Lung (tissue), 12 donors: ENCODE data around the gene RAP1GAP2. TPM values are rescaled to one million over a fixed set of nuclear protein-coding genes. Genes with fewer than 3 reads are reported as not detected.

ENCODE experiments used
- ATAC-seq: fragments of 200-7000 bp; cut with Tn5 transposase; one replicate; pipeline ENCODE4 v1.9.1; 2020; ENCODE audit warnings: moderate number of reproducible peaks; ENCODE audit not compliant: insufficient read depth, low FRiP score
- DNase-seq, 3 donors: peaks; one replicate each; pipeline ENCODE4 v3.0.0-alpha.2; 2013 to 2017
- H3K27ac ChIP-seq, 2 donors: one replicate each; pipeline ENCODE4 v1.5.1; 2013; ENCODE audit warnings: mild to moderate bottlenecking in 2 of 2, moderate library complexity in 2 of 2, control low read depth in 1 of 2, inconsistent platforms in 1 of 2, low read depth in 1 of 2, low read length in 1 of 2
- H3K27me3 ChIP-seq, 3 donors: one replicate each; pipeline ENCODE4 v1.5.1; 2013; ENCODE audit warnings: low read length in 2 of 3; ENCODE audit not compliant: control insufficient read depth in 3 of 3, insufficient read depth in 3 of 3
- H3K36me3 ChIP-seq, 4 donors: one replicate each; pipeline ENCODE4 v1.5.1; 2013; ENCODE audit warnings: low read length in 4 of 4, mild to moderate bottlenecking in 1 of 4, moderate library complexity in 1 of 4; ENCODE audit not compliant: control insufficient read depth in 4 of 4, insufficient read depth in 4 of 4
- H3K4me1 ChIP-seq, 5 donors: one replicate each; pipeline ENCODE4 v1.5.1; 2013; ENCODE audit warnings: low read length in 5 of 5, mild to moderate bottlenecking in 2 of 5, moderate library complexity in 1 of 5; ENCODE audit not compliant: control insufficient read depth in 5 of 5, insufficient read depth in 5 of 5
- H3K4me3 ChIP-seq: one replicate; pipeline ENCODE4 v1.5.1; 2013; ENCODE audit warnings: mild to moderate bottlenecking, control low read depth, moderate library complexity
- H3K9ac ChIP-seq, 2 donors: one replicate each; pipeline ENCODE4 v1.5.1; 2013; ENCODE audit warnings: low read length in 2 of 2, control low read depth in 1 of 2; ENCODE audit not compliant: insufficient read depth in 1 of 2
- H3K9me3 ChIP-seq, 4 donors: one replicate each; pipeline ENCODE4 v1.5.1; 2013; ENCODE audit warnings: low read length in 3 of 4, mild to moderate bottlenecking in 1 of 4, moderate library complexity in 1 of 4; ENCODE audit not compliant: control insufficient read depth in 4 of 4, insufficient read depth in 3 of 4
- WGBS, 2 donors: extraction: QIAGEN DNeasy Blood & Tissue Kit; methylation state at CpG; one replicate each; pipeline ENCODE4 v1.1.7; 2013; 5-methylcytosine and 5-hydroxymethylcytosine counted together
- polyA plus RNA-seq, 2 donors: library from polyadenylated mRNA; stranded (reverse); fragments of 200-250 nt; gene quantifications; one replicate each; pipeline ENCODE4 v1.2.1, GENCODE V29; 2013
- total RNA-seq, 2 donors: library from RNA; depleted of rRNA in 1 of 2; stranded (reverse); fragments of >200 nt in 1 of 2; gene quantifications; one replicate each; pipeline ENCODE4 v1.2.1, GENCODE V29; 2014 to 2021
- TF ChIP-seq, protein P1 (sequence below): IDR thresholded peaks from 2 replicates; pipeline ENCODE4 v1.5.1; 2012; ENCODE audit warnings: mild to moderate bottlenecking; ENCODE audit errors: control extremely low read depth, extremely low read depth
- donor health status: control.
- donor health status: control.
- donor health status: Bipolar disorder and iron deficiency.
- donor health status: healthy.
- donor health status: DM: yes; HTN: yes; CAD: no.

The RAP1GAP2 gene
- total and polyA plus RNA-seq, 4 donors: 5.3 to 16.7 (median 6.0) TPM

DNA sequence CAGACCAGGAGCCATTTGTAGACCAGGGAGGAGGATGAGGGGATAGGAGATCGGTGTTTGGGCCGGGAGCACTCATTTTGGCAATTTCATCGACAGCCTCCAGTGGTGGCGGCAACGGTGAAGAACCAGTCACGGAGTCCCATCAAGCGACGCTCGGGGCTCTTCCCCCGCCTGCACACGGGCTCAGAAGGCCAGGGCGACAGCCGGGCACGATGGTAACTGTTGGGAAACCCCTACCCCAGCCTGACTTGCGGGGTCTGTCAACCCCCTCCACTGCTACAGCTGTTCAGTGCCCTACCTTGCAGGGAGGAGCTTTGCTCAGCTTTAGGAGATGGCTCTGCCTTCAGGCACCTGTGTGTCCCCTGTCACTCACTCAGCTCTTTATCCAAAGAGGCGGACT, 224.1 kb downstream of the RAP1GAP2 start:
- Histone ChIP-seq H3K36me3 (no peaks in the 10 kb centered on the region), H3K4me3 (no peak overlapping the region), H3K27me3 (no peaks in the 10 kb centered on the region), H3K9me3 (peaks cover 0 to 4% (median 0%) of the 10 kb centered on the region in 4 donors), H3K4me1 (no peaks in the 10 kb centered on the region), H3K9ac (no peak overlapping the region), H3K27ac (no peak overlapping the region)
- 96 to 97% methylated on average over 16 of the region's 16 CpGs for WGBS, 2 donors
- DNase-seq (no peak), ATAC-seq (no peak)
- TF ChIP-seq, protein P1, sequence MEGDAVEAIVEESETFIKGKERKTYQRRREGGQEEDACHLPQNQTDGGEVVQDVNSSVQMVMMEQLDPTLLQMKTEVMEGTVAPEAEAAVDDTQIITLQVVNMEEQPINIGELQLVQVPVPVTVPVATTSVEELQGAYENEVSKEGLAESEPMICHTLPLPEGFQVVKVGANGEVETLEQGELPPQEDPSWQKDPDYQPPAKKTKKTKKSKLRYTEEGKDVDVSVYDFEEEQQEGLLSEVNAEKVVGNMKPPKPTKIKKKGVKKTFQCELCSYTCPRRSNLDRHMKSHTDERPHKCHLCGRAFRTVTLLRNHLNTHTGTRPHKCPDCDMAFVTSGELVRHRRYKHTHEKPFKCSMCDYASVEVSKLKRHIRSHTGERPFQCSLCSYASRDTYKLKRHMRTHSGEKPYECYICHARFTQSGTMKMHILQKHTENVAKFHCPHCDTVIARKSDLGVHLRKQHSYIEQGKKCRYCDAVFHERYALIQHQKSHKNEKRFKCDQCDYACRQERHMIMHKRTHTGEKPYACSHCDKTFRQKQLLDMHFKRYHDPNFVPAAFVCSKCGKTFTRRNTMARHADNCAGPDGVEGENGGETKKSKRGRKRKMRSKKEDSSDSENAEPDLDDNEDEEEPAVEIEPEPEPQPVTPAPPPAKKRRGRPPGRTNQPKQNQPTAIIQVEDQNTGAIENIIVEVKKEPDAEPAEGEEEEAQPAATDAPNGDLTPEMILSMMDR: no peak

DNA sequence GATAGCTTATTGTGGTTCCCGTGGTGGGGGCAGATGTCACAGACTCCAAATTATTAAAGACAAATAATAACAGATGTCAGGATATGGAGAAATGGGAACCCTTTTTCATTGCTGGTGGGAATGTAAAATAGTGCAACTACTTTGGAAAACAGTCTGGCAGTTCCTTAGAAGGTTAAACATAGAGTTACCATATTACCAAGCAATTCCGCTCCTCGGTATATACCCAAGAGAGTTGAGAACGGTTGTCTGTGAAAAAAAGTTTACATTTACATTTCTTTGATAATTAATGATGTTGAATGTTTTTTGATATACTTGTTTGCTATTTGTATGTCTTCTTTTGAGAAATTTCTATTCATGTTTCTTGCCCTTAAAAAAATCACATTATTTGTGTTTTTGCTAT, 226.0 kb downstream of the RAP1GAP2 start:
- Histone ChIP-seq H3K4me1 (no peaks in the 10 kb centered on the region), H3K4me3 (no peak overlapping the region), H3K9me3 (peaks cover 0 to 4% (median 0%) of the 10 kb centered on the region in 4 donors), H3K36me3 (peaks cover 0 to 2% (median 0%) of the 10 kb centered on the region in 4 donors), H3K27ac (no peak overlapping the region), H3K27me3 (no peaks in the 10 kb centered on the region), H3K9ac (no peak overlapping the region)
- DNase-seq (no peak), ATAC-seq (no peak)
- TF ChIP-seq, protein P1: no peak
- 89 to 98% methylated on average over 4 of the region's 4 CpGs for WGBS, 2 donors

DNA sequence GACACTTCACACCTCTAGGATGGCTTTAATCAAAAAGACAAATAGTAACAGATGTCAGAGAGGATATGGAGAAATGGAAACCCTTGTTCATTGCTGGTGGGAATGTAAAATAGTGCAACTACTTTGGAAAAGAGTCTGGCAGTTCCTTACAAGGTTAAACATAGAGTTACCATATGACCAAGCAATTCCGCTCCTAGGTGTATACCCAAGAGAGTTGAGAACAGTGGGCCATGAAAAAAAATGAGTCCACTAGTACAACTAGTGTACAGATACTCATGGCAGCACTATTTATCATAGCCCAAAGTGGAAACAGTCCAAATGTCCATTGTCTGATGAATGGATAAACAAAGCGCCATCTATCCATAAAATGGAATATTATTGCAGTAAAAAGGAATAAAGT, 228.1 kb downstream of the RAP1GAP2 start:
- H3K36me3 ChIP-seq: peaks cover 0 to 6% (median 0%) of the 10 kb centered on the region in 4 donors
- H3K27me3 ChIP-seq: no peaks in the 10 kb centered on the region
- H3K9me3 ChIP-seq: peaks cover 0 to 4% (median 0%) of the 10 kb centered on the region in 4 donors
- peaks cover 0 to 1% (median 0%) of the 10 kb centered on the region in 5 donors for H3K4me1 ChIP-seq
- no peak overlapping the region for H3K27ac ChIP-seq
- DNase-seq: no peak
- H3K9ac ChIP-seq: no peak overlapping the region
- TF ChIP-seq, protein P1: no peak
- H3K4me3 ChIP-seq: no peak overlapping the region
- ATAC-seq: no peak
- WGBS, 2 donors: 95% methylated on average over 2 of the region's 2 CpGs
